ENCODE measurements around the gene JCAD.

DNA sequence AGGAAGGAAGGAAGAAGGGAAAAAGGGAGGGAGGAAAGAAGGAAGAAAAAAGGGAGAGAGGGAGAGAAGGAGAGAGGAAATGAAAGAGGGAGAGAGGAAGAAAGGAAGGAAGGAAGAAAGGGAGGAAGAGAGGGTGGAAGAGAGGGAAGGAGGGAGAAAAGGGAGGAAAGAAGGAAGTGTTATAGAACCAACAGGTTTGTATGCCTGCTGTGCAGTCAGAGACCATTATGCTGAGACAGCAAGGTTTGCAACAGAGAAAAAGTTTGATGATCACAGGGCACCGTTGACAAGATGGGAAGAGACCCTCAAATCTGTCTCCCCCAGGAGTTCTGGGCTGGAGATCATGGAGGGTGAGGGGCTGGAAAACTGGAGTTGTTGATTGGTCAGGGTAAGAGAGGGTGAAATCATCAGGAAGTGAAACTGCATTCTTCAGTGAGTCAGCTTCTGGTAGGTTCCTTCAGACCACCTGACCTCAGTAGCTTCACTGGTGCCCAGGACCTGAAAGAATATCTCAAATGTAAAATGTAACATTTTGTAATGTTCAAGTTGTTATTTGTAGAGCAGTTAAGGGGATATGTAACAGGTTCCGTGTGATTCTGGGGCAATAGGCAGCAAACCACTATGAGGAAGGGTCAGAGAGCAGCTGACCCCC lies 76.3 kb downstream of the JCAD start:
- TF ChIP-seq RAD21 (IDR thresholded peaks at IDR 0.05; ENCODE audit: low read length): no peak
- TF ChIP-seq, protein P1, sequence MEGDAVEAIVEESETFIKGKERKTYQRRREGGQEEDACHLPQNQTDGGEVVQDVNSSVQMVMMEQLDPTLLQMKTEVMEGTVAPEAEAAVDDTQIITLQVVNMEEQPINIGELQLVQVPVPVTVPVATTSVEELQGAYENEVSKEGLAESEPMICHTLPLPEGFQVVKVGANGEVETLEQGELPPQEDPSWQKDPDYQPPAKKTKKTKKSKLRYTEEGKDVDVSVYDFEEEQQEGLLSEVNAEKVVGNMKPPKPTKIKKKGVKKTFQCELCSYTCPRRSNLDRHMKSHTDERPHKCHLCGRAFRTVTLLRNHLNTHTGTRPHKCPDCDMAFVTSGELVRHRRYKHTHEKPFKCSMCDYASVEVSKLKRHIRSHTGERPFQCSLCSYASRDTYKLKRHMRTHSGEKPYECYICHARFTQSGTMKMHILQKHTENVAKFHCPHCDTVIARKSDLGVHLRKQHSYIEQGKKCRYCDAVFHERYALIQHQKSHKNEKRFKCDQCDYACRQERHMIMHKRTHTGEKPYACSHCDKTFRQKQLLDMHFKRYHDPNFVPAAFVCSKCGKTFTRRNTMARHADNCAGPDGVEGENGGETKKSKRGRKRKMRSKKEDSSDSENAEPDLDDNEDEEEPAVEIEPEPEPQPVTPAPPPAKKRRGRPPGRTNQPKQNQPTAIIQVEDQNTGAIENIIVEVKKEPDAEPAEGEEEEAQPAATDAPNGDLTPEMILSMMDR (IDR thresholded peaks at IDR 0.05): no peak
- TF ChIP-seq EZH2phosphoT487 (IDR thresholded peaks at IDR 0.05; ENCODE audit: borderline replicate concordance, low read depth): no peak
- TF ChIP-seq SIN3A (IDR thresholded peaks at IDR 0.05; ENCODE audit: borderline replicate concordance, low read depth, low read length): no peak
- TF ChIP-seq, protein P2, sequence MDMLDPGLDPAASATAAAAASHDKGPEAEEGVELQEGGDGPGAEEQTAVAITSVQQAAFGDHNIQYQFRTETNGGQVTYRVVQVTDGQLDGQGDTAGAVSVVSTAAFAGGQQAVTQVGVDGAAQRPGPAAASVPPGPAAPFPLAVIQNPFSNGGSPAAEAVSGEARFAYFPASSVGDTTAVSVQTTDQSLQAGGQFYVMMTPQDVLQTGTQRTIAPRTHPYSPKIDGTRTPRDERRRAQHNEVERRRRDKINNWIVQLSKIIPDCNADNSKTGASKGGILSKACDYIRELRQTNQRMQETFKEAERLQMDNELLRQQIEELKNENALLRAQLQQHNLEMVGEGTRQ (IDR thresholded peaks at IDR 0.05; ENCODE audit: borderline replicate concordance, low read depth, low read length): no peak
- TF ChIP-seq, protein P3, sequence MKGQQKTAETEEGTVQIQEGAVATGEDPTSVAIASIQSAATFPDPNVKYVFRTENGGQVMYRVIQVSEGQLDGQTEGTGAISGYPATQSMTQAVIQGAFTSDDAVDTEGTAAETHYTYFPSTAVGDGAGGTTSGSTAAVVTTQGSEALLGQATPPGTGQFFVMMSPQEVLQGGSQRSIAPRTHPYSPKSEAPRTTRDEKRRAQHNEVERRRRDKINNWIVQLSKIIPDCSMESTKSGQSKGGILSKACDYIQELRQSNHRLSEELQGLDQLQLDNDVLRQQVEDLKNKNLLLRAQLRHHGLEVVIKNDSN (IDR thresholded peaks at IDR 0.05; ENCODE audit: borderline replicate concordance, low read depth): no peak
- TF ChIP-seq GATA2 (CRISPR knock-in tag; IDR thresholded peaks at IDR 0.05): no peak
- TF ChIP-seq POLR2AphosphoS5 (IDR thresholded peaks at IDR 0.05; ENCODE audit: low read depth, low read length): no peak
- TF ChIP-seq, protein P4, sequence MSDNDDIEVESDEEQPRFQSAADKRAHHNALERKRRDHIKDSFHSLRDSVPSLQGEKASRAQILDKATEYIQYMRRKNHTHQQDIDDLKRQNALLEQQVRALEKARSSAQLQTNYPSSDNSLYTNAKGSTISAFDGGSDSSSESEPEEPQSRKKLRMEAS (IDR thresholded peaks at IDR 0.05; ENCODE audit: low read depth): no peak
- TF ChIP-seq RXRA (IDR thresholded peaks at IDR 0.05; ENCODE audit: borderline replicate concordance, low read depth): no peak
- no peak for TF ChIP-seq EP300 (IDR thresholded peaks at IDR 0.05; ENCODE audit: borderline replicate concordance in 1 of 2, low read depth in 1 of 2, low read length in 1 of 2)
- no peak for TF ChIP-seq ELF1 (IDR thresholded peaks at IDR 0.05)
- no peak for TF ChIP-seq JUND (IDR thresholded peaks at IDR 0.05)
